Glutamatergic neuron (in vitro differentiated cells): ENCODE measurements around the gene SIPA1L3. TPM values are rescaled to one million over a fixed set of nuclear protein-coding genes. Genes with fewer than 3 reads are reported as not detected.

Experiments
- DNase-seq: peaks from one replicate; pipeline ENCODE4 v3.0.0; 2022
- H3K27ac Mint-ChIP-seq: one replicate; pipeline ENCODE4 v1.8.0; 2020; ENCODE audit warnings: mild to moderate bottlenecking, mixed read lengths, inconsistent platforms; ENCODE audit not compliant: unreplicated experiment
- H3K27me3 Mint-ChIP-seq: one replicate; pipeline ENCODE4 v1.8.0; 2020; ENCODE audit warnings: mild to moderate bottlenecking, moderate library complexity, mixed read lengths, inconsistent platforms; ENCODE audit not compliant: unreplicated experiment
- H3K36me3 Mint-ChIP-seq: one replicate; pipeline ENCODE4 v1.8.0; 2020; ENCODE audit warnings: mild to moderate bottlenecking, mixed read lengths, inconsistent platforms; ENCODE audit not compliant: unreplicated experiment
- H3K4me1 Mint-ChIP-seq: one replicate; pipeline ENCODE4 v1.8.0; 2020; ENCODE audit warnings: mild to moderate bottlenecking, low read depth, mixed read lengths, inconsistent platforms; ENCODE audit not compliant: unreplicated experiment
- H3K4me3 Mint-ChIP-seq: one replicate; pipeline ENCODE4 v1.8.0; 2020; ENCODE audit warnings: mild to moderate bottlenecking, mixed read lengths, inconsistent platforms; ENCODE audit not compliant: unreplicated experiment
- H3K9me3 Mint-ChIP-seq: one replicate; pipeline ENCODE4 v1.8.0; 2020; ENCODE audit warnings: mild to moderate bottlenecking, moderate library complexity, mixed read lengths, inconsistent platforms; ENCODE audit not compliant: unreplicated experiment
- CTCF ChIP-seq: fragments of 200-600 bp; sonication (generic); IDR thresholded peaks from one replicate; pipeline ENCODE4 v1.5.0; 2021; ENCODE audit not compliant: partially characterized antibody, unreplicated experiment
- total RNA-seq: library from RNA; stranded (reverse); fragmentation: NEBNext Ultra II Directional; extraction: Animal tissue kit (Norgen Biotek cat#: 25700); gene quantifications from one replicate; pipeline ENCODE4 v1.2.1, GENCODE V29; 2021; ENCODE audit not compliant: unreplicated experiment

SIPA1L3 gene
- total RNA-seq, 1 donor from 2014 or later, result 97.7 TPM

GRCh38 chr19:38148337-38148736, 241.3 kb downstream of the SIPA1L3 start:
- TF ChIP-seq CTCF, result no peak
- Mint-ChIP-seq H3K9me3 (peaks cover 3% of the 10 kb centered on the region), H3K27ac (no peak overlapping the region), H3K27me3 (peaks cover 9% of the 10 kb centered on the region), H3K36me3 (no peaks in the 10 kb centered on the region), H3K4me1 (no peaks in the 10 kb centered on the region), H3K4me3 (no peak overlapping the region)
- DNase-seq, result no peak

GRCh38 chr19:38149661-38150061, 242.7 kb downstream of the SIPA1L3 start:
- Mint-ChIP-seq H3K27ac (no peak overlapping the region), H3K9me3 (peaks cover 6% of the 10 kb centered on the region), H3K27me3 (peaks cover 6% of the 10 kb centered on the region), H3K36me3 (no peaks in the 10 kb centered on the region), H3K4me3 (no peak overlapping the region), H3K4me1 (no peaks in the 10 kb centered on the region)
- TF ChIP-seq CTCF, result no peak
- no peak for DNase-seq

- DNase-seq, result no peak
- no peaks in the 10 kb centered on the region for H3K4me1 Mint-ChIP-seq
- H3K27ac Mint-ChIP-seq, result no peak overlapping the region
- peaks cover 6% of the 10 kb centered on the region for H3K9me3 Mint-ChIP-seq
- no peaks in the 10 kb centered on the region for H3K36me3 Mint-ChIP-seq
- peaks cover 6% of the 10 kb centered on the region for H3K27me3 Mint-ChIP-seq
- H3K4me3 Mint-ChIP-seq, result no peak overlapping the region
- no peak for TF ChIP-seq CTCF
Measured at GRCh38 chr19:38151242-38151641, 244.2 kb downstream of the SIPA1L3 start.

GRCh38 chr19:38152461-38153379, 245.7 kb downstream of the SIPA1L3 start:
- Mint-ChIP-seq H3K4me3 (no peak overlapping the region), H3K36me3 (no peaks in the 10 kb centered on the region), H3K9me3 (peaks cover 6% of the 10 kb centered on the region), H3K27ac (no peak overlapping the region), H3K27me3 (peaks cover 7% of the 10 kb centered on the region), H3K4me1 (no peaks in the 10 kb centered on the region)
- no peak for DNase-seq
- TF ChIP-seq CTCF, result no peak

- H3K4me1 Mint-ChIP-seq, result no peaks in the 10 kb centered on the region
- no peak for DNase-seq
- no peak for TF ChIP-seq CTCF
- peaks cover 3% of the 10 kb centered on the region for H3K9me3 Mint-ChIP-seq
- no peaks in the 10 kb centered on the region for H3K36me3 Mint-ChIP-seq
- peaks cover 5% of the 10 kb centered on the region for H3K27me3 Mint-ChIP-seq
- H3K27ac Mint-ChIP-seq, result no peak overlapping the region
- no peak overlapping the region for H3K4me3 Mint-ChIP-seq
Measured at GRCh38 chr19:38155453-38155852, 248.4 kb downstream of the SIPA1L3 start.
